Neural cell (in vitro differentiated cells): ENCODE measurements around the gene PAWR.

Experiments used
- EP300 ChIP-seq: fragments of 450-650 bp; conservative IDR thresholded peaks from 2 replicates; pipeline ENCODE4 v1.6.1; 2014; ENCODE audit warnings: antibody characterized with exemption, mild to moderate bottlenecking, moderate library complexity; ENCODE audit not compliant: poor library complexity, severe bottlenecking
- EZH2 ChIP-seq: fragments of 200-600, 300-800 bp; shearing (Covaris generic), sonication (generic); IDR thresholded peaks from 2 replicates; pipeline ENCODE4 v1.6.1; 2014; ENCODE audit warnings: antibody characterized with exemption, low read length, borderline replicate concordance, mild to moderate bottlenecking; ENCODE audit not compliant: insufficient read depth, poor library complexity, severe bottlenecking
- MXI1 ChIP-seq: fragments of 450-650 bp; conservative IDR thresholded peaks from 2 replicates; pipeline ENCODE4 v1.6.1; 2014; ENCODE audit warnings: antibody characterized with exemption, mild to moderate bottlenecking; ENCODE audit not compliant: poor library complexity, severe bottlenecking
- POLR2AphosphoS5 ChIP-seq: IDR thresholded peaks from 2 replicates; pipeline ENCODE4 v1.6.1; 2012
- RAD21 ChIP-seq: fragments of 450-650 bp; conservative IDR thresholded peaks from 2 replicates; pipeline ENCODE4 v1.6.1; 2014; ENCODE audit warnings: antibody characterized with exemption, mild to moderate bottlenecking, moderate library complexity
- SMC3 ChIP-seq: fragments of 450-650 bp; conservative IDR thresholded peaks from 2 replicates; pipeline ENCODE4 v1.6.1; 2014; ENCODE audit warnings: antibody characterized with exemption, mild to moderate bottlenecking, moderate library complexity; ENCODE audit not compliant: poor library complexity
- TAF1 ChIP-seq: IDR thresholded peaks from 2 replicates; pipeline ENCODE4 v1.6.1; 2012; ENCODE audit warnings: low read depth
- TF ChIP-seq, protein P1 (sequence below): fragments of 450-650 bp; IDR thresholded peaks from 2 replicates; pipeline ENCODE4 v1.5.1; 2014; ENCODE audit warnings: antibody characterized with exemption, mild to moderate bottlenecking, moderate library complexity; ENCODE audit not compliant: poor library complexity, severe bottlenecking
- TF ChIP-seq, protein P2 (sequence below): IDR thresholded peaks from 2 replicates; pipeline ENCODE4 v1.6.1; 2012; ENCODE audit warnings: borderline replicate concordance

DNA sequence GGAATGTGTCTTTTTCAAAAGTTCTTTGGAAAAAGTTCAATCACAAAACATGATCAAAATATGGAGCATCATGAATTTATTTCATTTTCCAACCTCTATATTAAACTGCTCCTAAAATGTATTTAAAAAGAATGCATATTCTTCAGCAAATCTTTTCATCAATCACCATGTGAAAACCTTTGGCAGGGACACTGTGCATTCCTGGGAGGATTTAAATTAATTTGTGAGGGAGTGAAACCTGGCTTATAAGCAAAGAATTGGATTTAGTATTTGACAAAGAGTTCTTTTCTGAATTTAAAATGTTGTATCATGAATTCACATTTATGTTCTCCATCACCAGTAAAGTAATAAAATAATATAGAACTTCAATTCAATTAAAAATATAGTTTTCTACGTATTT lies 38.2 kb downstream of the PAWR start:
- TF ChIP-seq MXI1 (no peak), EP300 (no peak), SMC3 (no peak), EZH2 (no peak), RAD21 (no peak), POLR2AphosphoS5 (no peak), TAF1 (no peak)
- TF ChIP-seq, protein P1, sequence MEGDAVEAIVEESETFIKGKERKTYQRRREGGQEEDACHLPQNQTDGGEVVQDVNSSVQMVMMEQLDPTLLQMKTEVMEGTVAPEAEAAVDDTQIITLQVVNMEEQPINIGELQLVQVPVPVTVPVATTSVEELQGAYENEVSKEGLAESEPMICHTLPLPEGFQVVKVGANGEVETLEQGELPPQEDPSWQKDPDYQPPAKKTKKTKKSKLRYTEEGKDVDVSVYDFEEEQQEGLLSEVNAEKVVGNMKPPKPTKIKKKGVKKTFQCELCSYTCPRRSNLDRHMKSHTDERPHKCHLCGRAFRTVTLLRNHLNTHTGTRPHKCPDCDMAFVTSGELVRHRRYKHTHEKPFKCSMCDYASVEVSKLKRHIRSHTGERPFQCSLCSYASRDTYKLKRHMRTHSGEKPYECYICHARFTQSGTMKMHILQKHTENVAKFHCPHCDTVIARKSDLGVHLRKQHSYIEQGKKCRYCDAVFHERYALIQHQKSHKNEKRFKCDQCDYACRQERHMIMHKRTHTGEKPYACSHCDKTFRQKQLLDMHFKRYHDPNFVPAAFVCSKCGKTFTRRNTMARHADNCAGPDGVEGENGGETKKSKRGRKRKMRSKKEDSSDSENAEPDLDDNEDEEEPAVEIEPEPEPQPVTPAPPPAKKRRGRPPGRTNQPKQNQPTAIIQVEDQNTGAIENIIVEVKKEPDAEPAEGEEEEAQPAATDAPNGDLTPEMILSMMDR, result no peak
- TF ChIP-seq, protein P2, sequence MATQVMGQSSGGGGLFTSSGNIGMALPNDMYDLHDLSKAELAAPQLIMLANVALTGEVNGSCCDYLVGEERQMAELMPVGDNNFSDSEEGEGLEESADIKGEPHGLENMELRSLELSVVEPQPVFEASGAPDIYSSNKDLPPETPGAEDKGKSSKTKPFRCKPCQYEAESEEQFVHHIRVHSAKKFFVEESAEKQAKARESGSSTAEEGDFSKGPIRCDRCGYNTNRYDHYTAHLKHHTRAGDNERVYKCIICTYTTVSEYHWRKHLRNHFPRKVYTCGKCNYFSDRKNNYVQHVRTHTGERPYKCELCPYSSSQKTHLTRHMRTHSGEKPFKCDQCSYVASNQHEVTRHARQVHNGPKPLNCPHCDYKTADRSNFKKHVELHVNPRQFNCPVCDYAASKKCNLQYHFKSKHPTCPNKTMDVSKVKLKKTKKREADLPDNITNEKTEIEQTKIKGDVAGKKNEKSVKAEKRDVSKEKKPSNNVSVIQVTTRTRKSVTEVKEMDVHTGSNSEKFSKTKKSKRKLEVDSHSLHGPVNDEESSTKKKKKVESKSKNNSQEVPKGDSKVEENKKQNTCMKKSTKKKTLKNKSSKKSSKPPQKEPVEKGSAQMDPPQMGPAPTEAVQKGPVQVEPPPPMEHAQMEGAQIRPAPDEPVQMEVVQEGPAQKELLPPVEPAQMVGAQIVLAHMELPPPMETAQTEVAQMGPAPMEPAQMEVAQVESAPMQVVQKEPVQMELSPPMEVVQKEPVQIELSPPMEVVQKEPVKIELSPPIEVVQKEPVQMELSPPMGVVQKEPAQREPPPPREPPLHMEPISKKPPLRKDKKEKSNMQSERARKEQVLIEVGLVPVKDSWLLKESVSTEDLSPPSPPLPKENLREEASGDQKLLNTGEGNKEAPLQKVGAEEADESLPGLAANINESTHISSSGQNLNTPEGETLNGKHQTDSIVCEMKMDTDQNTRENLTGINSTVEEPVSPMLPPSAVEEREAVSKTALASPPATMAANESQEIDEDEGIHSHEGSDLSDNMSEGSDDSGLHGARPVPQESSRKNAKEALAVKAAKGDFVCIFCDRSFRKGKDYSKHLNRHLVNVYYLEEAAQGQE, result no peak
